Parathyroid adenoma (tissue), 2 donors: ENCODE measurements around the gene MYO1B.
A peak's percentile ranks its signal among the peaks of the same experiment; 100 is the strongest.

Experiments
- H2AFZ ChIP-seq: fragments of 300-600 bp; sonication (generic); one replicate; pipeline ENCODE4 v1.7.0; 2017; ENCODE audit warnings: antibody characterized with exemption, mild to moderate bottlenecking
- H3K27ac ChIP-seq: fragments of 300-600 bp; sonication (generic); one replicate; pipeline ENCODE4 v1.7.0; 2017
- H3K27me3 ChIP-seq: fragments of 300-600 bp; sonication (generic); one replicate; pipeline ENCODE4 v1.7.0; 2017; ENCODE audit warnings: low read length; ENCODE audit not compliant: control insufficient read depth, insufficient read depth
- H3K36me3 ChIP-seq: fragments of 300-600 bp; sonication (generic); one replicate; pipeline ENCODE4 v1.7.0; 2017; ENCODE audit warnings: low read length; ENCODE audit not compliant: control insufficient read depth, insufficient read depth
- H3K4me1 ChIP-seq: fragments of 300-600 bp; sonication (generic); one replicate; pipeline ENCODE4 v1.7.0; 2017; ENCODE audit warnings: control low read depth
- H3K4me2 ChIP-seq: fragments of 300-600 bp; sonication (generic); one replicate; pipeline ENCODE4 v1.7.0; 2017; ENCODE audit warnings: low read length
- H3K4me3 ChIP-seq: fragments of 300-600 bp; sonication (generic); one replicate; pipeline ENCODE4 v1.7.0; 2017; ENCODE audit warnings: low read depth, low read length
- H3K79me2 ChIP-seq: fragments of 300-600 bp; sonication (generic); one replicate; pipeline ENCODE4 v1.7.0; 2017; ENCODE audit warnings: control low read depth
- H3K9ac ChIP-seq: fragments of 300-600 bp; sonication (generic); one replicate; pipeline ENCODE4 v1.7.0; 2017; ENCODE audit warnings: mild to moderate bottlenecking
- H3K9me3 ChIP-seq: fragments of 300-600 bp; sonication (generic); one replicate; pipeline ENCODE4 v1.7.0; 2017; ENCODE audit warnings: low read length; ENCODE audit not compliant: control insufficient read depth
- CTCF ChIP-seq: fragments of 300-600 bp; sonication (generic); IDR thresholded peaks from one replicate; pipeline ENCODE4 v1.7.0; 2017; ENCODE audit warnings: antibody characterized with exemption, mild to moderate bottlenecking
- donor health status: primary hyperparathyroidism.

The MYO1B gene

GRCh38 chr2:191463790-191464189 is 218.6 kb downstream of the MYO1B start:
- H3K9me3 ChIP-seq, result no peaks in the 10 kb centered on the region
- no peak for TF ChIP-seq CTCF
- no peak overlapping the region for H2AFZ ChIP-seq
- no peak overlapping the region for H3K4me3 ChIP-seq
- H3K4me2 ChIP-seq, result no peak overlapping the region
- no peak overlapping the region for H3K9ac ChIP-seq
- H3K27ac ChIP-seq, result no peak overlapping the region
- H3K27me3 ChIP-seq, result no peaks in the 10 kb centered on the region
- H3K4me1 ChIP-seq, result no peaks in the 10 kb centered on the region
- H3K36me3 ChIP-seq, result peaks cover 2% of the 10 kb centered on the region
- no peaks in the 10 kb centered on the region for H3K79me2 ChIP-seq

GRCh38 chr2:191465766-191466420 is 220.7 kb downstream of the MYO1B start:
- Histone ChIP-seq H3K4me3 (no peak overlapping the region), H3K36me3 (no peaks in the 10 kb centered on the region), H3K9ac (no peak overlapping the region), H3K4me1 (no peaks in the 10 kb centered on the region), H3K9me3 (no peaks in the 10 kb centered on the region), H3K27me3 (no peaks in the 10 kb centered on the region), H3K4me2 (no peak overlapping the region), H2AFZ (no peak overlapping the region), H3K27ac (peak overlapping the region; percentile 36), H3K79me2 (no peaks in the 10 kb centered on the region)
- no peak for TF ChIP-seq CTCF

GRCh38 chr2:191467113-191467512 is 221.9 kb downstream of the MYO1B start:
- no peak overlapping the region for H3K4me2 ChIP-seq
- no peak overlapping the region for H2AFZ ChIP-seq
- H3K9me3 ChIP-seq, result no peaks in the 10 kb centered on the region
- no peaks in the 10 kb centered on the region for H3K79me2 ChIP-seq
- H3K27ac ChIP-seq, result no peak overlapping the region
- H3K9ac ChIP-seq, result no peak overlapping the region
- H3K27me3 ChIP-seq, result no peaks in the 10 kb centered on the region
- TF ChIP-seq CTCF, result no peak
- no peak overlapping the region for H3K4me3 ChIP-seq
- no peaks in the 10 kb centered on the region for H3K36me3 ChIP-seq
- H3K4me1 ChIP-seq, result no peaks in the 10 kb centered on the region

- H3K4me1 ChIP-seq, result no peaks in the 10 kb centered on the region
- H3K36me3 ChIP-seq, result no peaks in the 10 kb centered on the region
- no peaks in the 10 kb centered on the region for H3K27me3 ChIP-seq
- no peaks in the 10 kb centered on the region for H3K79me2 ChIP-seq
- no peak overlapping the region for H3K27ac ChIP-seq
- H3K4me3 ChIP-seq, result no peak overlapping the region
- H3K9me3 ChIP-seq, result no peaks in the 10 kb centered on the region
- no peak overlapping the region for H3K9ac ChIP-seq
- no peak for TF ChIP-seq CTCF
- no peak overlapping the region for H3K4me2 ChIP-seq
- no peak overlapping the region for H2AFZ ChIP-seq
Measured at GRCh38 chr2:191470306-191470705, 225.1 kb downstream of the MYO1B start.

GRCh38 chr2:191474464-191474863 is 229.3 kb downstream of the MYO1B start:
- Histone ChIP-seq H3K27me3 (no peaks in the 10 kb centered on the region), H3K79me2 (no peaks in the 10 kb centered on the region), H3K36me3 (no peaks in the 10 kb centered on the region), H3K4me1 (no peaks in the 10 kb centered on the region), H3K9ac (no peak overlapping the region), H3K4me2 (no peak overlapping the region), H3K4me3 (no peak overlapping the region), H2AFZ (no peak overlapping the region), H3K9me3 (no peaks in the 10 kb centered on the region), H3K27ac (no peak overlapping the region)
- no peak for TF ChIP-seq CTCF
